Measurements from ENCODE around the gene RB1.

Gene RB1

DNA sequence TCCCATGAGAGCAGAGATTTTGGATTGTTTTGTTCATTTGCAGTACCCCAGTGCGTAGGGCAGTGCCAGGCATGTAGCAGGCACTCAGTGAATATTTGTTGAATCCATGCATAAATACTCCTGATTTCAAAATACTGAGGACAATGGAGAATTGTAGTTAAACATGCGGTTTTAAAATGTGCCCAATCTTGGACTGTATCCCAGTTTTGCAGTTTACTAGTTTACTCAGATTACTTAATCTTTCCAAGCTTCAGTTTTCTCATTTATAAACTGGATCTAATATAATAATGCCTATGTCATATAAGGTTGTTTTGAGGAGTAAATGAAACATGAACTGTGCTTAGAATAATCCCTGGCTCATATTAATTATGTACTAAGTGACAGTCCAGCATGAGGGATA lies 190.3 kb downstream of the RB1 start:
- DNase-seq (ENCODE audit: low spot score) = no peak

DNA sequence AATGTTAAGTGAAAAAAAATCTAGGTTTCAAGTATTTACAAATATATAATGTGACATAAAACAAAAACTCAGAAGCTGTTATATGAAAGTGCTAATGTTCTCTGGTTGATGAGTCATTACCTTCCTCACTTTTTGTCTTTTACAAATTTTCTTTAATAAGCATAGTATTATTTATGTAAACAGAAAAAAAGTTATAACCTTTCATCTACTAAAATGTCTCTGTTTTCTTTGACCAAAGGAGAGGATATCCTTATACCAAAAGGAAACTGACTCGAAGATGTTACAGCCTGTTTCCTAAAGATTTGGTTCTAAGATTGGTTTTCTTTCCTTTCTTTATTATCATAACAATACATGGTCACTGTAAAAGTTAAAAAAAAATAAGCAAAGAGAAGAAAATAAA lies 191.3 kb downstream of the RB1 start:
- DNase-seq (ENCODE audit: low spot score) = no peak

DNA sequence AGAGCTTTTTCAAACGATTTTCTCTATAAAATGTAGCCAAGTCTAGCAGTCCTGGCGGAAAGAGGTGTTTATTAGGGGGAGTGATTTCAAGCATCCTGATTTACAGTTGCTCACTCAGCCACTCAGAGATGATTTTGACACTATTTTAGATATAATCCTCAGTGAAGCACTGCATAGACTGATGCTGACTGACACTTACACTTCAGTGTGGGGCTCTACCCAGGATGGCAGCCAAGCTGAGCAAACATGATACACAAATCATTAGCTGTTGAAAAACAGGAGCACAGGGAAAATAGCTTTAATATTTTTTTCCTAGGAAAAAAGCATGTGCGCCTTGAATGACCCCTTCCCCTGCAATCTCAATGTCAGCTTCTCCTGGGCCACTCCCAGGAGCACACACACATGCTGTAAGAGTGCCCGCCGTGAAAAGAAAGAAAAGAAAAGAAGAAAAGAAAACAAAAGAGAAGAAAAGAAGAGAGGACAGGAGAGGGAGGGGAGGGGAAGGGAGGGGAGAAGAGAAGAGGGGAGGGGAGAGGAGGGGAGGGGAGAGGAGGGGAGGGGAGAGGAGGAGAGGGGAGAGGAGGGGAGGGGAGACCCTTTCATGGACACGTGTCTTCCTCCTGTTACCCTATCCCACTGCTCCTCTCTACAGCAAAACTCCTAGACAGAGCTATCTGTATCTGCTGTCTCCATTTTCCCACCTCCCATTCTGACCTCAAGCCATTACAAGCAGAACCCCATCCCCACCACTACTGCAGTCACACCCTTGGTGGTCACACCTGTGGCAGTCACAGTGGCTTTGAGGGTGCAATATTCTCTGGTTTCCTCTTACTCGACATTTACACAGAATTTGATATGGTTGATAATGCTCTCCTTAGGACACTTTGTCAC lies 193.0 kb downstream of the RB1 start:
- no peak for DNase-seq (ENCODE audit: low spot score)

DNA sequence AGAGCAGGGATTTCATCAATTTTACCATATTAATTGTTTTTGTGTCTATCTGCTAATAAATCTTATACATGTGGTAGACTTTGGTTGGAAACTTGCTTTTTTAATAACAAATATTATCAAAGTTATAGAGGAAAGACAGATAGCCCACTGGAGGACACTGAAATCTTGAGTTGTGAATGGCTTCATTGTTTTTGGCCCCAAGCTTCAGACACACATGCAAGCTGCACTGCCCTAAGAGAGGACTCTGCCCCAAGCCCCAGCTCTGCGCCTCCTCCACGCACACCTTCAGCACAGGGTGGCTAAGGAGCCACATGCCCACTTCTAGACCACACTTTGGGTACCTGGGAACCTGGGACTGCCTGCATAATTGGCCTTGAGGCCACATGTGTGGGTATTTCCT lies 194.1 kb downstream of the RB1 start:
- DNase-seq (ENCODE audit: low spot score) = no peak

DNA sequence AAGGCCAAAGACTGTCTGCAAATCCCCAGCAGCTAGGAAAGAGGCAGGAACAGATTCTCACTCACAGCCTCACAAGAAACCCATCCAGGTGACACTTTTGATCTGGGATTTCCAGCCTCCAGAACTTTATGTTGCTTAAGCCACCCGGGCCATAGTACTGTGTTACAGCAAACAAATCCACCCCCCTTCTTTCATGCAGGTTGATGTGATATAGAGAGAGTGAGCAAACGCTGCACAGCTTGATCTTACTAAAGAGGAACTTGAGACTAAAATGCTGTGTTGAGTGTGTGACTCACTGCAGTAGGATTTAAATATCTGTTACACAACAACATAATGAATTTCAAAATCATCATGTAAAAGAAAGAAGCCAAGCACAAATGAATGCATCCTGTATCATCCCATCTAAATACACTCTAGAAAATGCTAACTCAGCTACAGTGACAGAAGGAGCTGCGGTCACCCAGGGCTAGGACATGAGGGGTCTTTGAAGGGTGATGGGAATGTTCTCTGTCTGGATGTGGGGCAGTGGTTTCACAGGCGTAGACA lies 197.2 kb downstream of the RB1 start:
- DNase-seq (ENCODE audit: low spot score) = peak; percentile 74

DNA sequence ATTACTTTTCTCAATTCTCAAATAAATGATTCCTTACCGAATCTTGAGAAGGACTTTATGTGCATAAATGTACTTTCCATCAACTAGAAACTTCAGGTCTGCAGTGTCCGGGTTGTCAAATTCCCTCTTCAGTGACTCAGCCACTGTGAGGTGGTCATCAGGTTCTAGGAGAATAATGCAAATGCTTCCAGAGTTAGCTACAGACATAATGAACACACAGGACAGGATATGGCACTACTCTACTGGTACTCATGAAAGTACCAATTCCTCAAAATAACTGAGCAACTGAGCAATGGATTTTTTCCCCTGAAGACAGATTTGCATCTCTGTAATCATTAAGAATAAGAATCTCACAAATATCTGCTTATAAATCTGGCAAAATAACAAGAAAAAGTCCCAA lies 198.2 kb downstream of the RB1 start:
- DNase-seq (ENCODE audit: low spot score) = no peak

DNA sequence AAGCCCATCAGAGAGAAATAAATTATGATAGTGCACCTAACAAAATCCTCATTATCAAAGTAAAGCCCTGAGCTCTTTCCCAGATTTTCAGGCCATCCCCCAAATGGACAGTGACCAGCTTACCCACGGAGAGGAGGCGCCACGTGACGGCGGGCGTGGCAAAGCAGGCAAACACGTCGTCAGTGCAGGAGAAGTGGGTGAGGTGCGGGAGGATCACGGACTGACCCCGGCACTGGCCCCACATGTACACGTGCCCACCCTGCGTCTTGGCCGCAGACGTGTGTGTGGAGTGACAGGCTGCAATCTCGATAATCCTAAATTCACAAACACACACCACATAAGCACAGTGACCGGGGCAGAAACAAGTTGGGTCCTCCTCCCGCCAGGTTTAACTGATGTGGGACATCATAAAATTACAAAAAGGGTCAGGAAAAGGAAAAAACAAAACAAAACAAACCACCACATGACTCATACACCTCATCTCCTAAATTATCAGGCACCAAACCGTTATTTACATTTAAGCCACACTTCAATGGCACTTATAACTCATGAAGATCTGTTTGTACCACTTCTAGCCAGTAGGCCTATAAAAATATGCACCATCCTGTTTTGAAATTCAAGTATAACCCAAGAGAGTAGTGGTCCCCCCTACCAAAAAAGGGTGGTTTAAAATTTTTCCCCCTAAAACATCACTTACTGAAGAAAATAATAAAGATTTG lies 199.2 kb downstream of the RB1 start:
- no peak for DNase-seq (ENCODE audit: low spot score)

DNA sequence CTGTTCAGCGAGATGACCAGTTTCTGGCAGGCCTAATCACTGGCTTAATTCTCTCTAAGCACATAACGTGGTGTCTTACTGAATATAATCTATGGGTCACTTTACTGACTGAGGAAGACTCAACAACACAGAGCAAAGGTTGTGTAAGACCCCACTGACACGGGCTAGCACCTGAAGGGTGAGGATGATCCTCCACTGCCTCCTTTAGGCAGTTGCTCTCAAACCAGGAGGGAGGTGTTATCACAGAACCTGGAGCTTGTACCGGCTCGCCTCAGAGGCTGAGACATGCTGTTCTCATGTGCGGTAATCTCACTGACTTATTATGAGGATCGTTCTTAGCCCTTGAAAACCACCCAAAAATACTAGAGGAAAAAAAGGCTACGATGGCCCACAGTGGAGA lies 201.1 kb downstream of the RB1 start:
- no peak for DNase-seq (ENCODE audit: low spot score)

DNA sequence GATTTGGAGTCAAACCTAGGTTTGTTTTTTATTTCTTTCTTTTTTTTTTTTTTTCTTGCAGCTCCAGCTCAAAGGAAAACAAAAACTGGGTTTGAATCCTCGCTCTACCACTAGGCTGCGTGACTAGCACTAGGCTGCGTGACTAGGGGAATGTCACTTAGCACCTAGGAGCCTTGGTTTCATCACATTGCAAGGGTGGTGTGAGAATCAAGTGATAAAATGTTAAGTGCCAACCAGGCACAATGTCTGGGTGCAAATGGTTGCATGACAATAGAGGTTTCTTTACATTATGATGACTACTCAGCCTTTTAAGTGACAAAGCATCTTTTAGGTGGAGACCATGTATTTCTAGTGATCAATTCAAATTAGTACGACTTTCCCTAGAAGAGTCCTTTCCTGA lies 201.5 kb downstream of the RB1 start:
- DNase-seq (ENCODE audit: low spot score) = no peak

DNA sequence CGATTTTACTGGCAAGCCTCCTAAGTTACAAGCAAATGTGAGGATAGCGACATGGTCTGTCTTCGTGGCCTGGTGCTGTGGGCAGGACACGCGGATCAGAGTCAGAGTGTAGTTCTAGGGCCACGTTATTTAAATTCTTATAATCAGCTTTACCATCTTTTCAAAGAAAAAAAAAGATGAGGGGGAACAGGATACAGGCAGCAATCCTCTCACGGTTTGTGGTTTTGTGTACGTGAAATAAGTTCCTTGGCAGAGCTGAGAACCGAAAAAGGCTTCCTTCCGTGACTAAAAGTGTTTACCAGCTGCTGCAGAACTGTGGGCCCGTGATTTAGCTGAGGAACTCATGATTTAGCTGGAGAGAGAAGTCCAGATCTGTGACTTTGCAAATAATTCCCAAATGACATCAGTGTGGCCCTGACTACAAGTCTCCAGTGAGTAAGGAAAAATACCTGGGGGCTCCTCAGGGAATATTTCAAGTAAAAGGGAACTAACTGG lies 202.1 kb downstream of the RB1 start:
- DNase-seq (ENCODE audit: low spot score) = peak; percentile 46

DNA sequence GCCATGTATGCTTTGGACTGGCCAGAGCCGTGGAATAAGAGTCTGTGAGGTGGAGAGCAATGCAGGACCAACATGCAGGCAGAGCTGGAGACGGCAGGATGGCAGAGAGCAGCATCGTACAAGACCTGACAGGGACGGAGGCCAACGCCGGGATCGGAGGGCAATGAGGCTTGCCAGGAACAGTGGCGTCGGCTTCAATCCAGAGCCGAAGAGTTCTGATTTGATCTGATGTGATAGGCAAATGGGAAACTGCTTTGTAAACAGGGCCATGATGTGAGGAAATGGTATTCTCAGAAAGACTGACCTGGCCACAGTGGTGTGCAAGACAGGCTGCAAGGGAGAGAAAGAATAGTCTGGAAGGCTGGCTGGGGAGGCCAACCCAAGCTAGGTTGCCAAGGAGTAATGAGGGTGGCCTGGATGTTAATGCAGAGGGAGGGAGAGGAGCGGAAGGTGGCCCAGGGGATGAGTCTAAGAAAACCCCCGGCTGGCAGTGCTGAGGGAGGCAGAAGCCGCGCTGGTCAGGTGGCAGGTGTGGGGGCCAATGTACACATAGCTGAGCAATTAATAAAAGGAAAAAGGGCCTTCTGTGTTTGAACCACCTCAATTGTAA lies 202.6 kb downstream of the RB1 start:
- no peak for DNase-seq (ENCODE audit: low spot score)

DNA sequence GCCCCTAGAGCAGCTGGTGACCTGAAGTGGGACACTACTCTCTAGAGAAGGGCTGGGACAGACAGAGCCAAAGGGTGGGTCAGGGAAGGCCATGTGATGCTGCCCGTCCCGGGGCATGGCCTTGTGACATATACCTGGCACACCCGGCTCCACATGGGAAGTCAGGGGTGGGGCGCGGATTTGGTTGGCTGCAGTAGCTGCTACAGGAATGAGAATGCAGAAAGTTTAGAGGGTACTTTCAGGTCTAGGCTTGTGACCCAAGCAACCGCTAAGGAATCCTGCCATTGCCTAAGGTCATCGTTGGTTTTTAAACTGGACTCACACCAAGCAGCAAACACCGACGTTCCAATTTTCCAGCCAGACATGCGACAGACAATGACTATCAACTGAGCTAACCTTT lies 203.5 kb downstream of the RB1 start:
- no peak for DNase-seq (ENCODE audit: low spot score)

DNA sequence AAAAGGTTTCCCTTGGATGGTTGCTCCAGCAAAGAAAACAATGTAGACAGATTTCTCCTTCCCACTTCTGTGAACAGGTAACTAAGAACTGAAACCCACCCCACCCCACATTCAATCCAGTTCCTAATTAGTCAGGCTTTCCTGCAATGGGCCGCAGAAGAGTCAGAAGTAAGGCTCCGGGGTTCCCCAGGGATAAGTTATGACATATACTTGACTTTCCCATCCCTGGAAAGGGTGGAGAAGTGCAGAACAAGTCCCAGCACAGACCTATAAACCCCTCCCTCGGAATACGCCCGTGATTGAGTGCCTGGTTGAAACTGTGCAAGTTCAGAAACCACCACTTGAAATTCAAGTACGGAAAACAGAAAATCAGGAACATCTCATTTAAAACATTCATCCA lies 204.5 kb downstream of the RB1 start:
- DNase-seq (ENCODE audit: low spot score) = no peak

DNA sequence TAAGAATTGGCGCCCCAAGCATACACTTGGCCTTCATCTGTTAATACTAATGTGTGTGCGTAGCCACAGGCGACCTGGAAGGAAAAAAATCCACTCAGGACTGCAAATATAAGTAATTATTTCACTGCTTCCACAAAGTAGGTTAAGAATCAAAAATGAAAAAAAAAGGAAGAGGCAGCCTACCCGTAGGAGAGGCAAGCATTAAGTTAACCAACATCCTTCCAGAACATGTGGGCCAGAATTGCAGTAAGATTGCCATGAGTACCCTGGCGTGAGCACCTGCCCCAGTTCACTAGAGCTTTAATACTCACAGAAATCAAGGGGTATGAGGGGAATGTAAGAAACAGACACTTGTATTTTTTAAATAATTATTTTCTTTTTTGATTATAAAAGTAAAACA lies 207.1 kb downstream of the RB1 start:
- no peak for DNase-seq (ENCODE audit: low spot score)

DNA sequence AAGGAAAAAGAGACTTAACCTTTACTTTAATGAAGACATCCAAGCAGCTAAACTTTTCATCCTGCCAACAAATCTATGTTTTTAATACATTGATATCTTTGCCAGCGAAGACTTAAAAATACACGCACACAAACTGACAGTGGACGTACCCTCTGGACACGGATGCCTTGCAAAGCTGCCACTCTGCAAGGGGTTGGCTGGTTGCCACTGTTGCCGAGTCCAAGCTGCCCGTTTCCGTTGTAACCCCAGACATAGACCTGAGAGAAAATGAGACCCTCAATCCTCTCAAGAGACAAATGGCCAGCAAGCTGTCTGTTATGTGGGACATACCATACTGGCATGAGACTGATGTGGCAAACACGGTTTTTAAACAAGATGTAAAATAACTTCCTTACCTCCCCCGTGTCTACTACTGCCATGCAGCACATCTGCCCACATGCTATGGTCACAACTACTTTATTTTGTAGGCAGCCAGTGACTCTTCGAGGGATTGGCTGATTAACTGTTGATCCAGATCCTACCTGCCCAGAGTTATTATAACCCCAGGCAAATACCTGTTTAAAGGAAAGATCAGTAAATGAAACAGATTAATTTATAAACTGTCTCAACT lies 208.2 kb downstream of the RB1 start:
- no peak for DNase-seq (ENCODE audit: low spot score)

DNA sequence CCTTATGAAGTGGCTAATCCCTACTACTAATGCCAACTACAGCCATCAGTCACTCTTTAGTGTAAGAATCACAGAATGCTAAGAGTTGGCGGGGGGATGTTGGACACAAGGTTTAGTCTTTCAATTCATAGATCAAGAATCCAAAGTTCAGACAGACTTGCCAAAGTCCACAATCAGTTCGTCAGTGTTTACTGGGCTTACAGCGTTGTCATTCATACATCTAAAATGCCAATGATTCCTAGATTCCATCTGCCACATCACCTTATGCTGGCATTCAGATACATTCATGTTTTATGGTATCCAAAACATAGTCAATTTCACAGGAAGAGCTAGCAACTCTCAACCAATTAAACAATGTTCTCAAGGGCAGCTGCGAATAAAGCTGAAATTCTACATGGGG lies 211.2 kb downstream of the RB1 start:
- no peak for DNase-seq (ENCODE audit: low spot score)

DNA sequence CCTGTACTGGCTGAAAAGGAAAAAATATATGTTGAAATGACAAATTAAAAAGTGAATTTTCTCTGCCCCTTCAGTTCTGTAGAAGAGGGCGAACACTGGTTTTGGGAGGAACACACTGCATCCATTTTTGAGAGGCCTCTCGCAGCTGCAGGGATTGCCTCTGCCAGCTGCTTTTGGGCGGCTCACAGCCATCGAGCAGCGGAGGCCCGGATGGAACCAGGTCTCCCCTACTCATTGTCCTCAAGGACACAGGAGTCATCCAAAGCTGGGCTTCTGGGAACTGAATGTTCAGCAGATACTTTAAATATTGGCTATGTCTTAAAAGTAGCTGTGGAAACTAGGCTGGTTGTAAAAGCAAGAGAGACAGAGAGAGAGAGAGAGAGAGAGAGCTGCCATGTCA lies 212.2 kb downstream of the RB1 start:
- no peak for DNase-seq (ENCODE audit: low spot score)

DNA sequence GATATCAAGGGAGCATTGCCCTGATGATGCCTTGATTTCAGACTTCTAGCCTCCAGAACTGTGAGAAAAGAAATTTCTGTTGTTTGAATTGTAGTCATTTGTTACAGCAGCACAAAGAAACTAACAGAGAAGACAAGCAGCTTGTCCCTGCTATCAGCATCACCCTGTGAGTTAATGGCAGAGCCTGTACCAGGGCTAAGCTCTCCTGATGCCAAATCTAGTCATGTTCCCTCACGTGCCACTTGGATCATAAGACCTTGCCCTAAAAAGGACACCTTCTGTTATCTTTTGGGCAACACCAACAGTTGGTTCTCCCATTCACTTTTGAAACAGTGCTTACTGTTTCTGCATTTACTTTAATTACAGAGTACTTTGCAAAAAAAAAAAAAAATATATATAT lies 214.5 kb downstream of the RB1 start:
- no peak for DNase-seq (ENCODE audit: low spot score)

DNA sequence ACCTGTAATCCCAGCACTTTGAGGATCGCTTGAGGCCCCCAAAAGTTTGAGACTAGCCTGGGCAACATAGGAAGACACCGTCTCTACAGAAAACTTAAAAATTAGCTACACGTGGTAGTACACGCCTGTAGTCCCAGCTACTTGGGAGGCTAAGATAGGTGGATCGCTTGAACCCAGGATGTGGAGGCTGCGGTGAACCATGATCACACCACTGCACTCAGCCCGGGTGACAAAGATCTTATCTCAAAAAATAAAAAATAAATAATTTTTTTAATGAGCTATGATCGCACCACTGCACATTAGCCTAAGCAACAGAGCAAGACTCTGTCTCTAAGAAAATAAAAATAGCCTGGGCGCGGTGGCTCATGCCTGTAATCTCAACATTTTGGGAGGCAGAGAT lies 222.7 kb downstream of the RB1 start:
- no peak for DNase-seq (ENCODE audit: low spot score)

DNA sequence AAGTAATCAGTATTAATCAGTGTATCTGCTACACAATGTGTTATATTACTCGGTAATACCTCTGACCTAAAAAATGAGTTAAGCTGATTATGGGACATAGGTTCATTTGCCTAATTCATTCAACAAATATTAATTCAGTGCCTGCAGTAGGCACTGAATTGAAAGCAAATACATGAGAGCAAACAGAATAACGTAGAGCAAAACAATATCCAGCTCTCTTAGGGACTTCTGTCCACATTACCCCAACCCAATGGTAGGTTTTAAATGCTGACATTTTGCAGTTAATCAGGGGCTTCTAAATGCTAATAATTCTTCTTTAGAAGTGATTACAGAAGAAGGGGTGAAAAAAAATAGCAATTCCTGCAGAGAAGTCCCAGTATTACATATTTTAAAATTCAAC lies 224.4 kb downstream of the RB1 start:
- DNase-seq (ENCODE audit: low spot score) = no peak

DNA sequence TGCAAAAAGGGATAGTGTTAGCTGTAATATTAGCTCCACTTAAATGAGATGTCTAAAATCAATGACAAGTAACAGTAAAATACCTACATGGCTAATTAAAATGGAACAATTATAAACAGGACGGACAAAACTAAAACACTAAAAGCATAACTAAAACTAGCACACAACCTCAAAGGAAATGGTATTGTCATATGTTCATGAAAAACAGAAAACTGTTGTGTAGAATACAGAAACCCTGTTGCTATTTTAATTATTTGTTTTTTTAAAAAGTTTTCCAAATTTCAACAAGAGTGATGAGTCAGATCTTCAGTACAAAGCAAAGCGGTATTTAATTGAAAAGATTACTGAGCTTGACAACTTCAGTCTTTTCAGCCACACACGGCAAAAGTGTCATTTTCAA lies 225.2 kb downstream of the RB1 start:
- no peak for DNase-seq (ENCODE audit: low spot score)

DNA sequence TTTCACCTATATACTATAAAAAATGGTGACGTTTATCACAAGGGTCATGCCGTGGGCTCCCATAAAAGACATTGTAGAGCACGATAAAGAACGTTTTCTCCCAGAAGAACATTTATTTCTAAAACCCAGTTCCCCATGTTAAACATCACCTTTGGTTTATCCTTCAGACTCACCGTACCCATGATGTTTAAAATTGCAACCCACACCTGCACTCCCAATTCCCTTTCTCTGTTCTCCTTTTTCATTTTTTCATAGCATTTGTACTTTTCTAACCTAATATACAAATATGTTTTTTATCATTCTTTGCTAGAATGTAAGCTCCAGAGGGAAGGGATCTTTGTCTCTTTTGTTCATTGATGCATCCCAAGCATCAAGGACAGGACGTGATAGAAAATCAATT lies 227.3 kb downstream of the RB1 start:
- no peak for DNase-seq (ENCODE audit: low spot score)

All from AG20443 (cell line).